Endothelial cell (in vitro differentiated cells): ENCODE data around the gene WASF2. TPM values are rescaled to one million over a fixed set of nuclear protein-coding genes. Genes with fewer than 3 reads are reported as not detected.

Experiments
- DNase-seq: peaks from one replicate; pipeline ENCODE4 v3.0.0; 2021; ENCODE audit warnings: low spot score
- H3K27ac Mint-ChIP-seq: one replicate; pipeline ENCODE4 v1.8.0; 2021; ENCODE audit warnings: mixed read lengths, inconsistent platforms; ENCODE audit not compliant: unreplicated experiment
- H3K27me3 Mint-ChIP-seq: one replicate; pipeline ENCODE4 v1.8.0; 2021; ENCODE audit warnings: mild to moderate bottlenecking, moderate library complexity, mixed read lengths, inconsistent platforms; ENCODE audit not compliant: unreplicated experiment
- H3K36me3 Mint-ChIP-seq: one replicate; pipeline ENCODE4 v1.8.0; 2021; ENCODE audit warnings: mild to moderate bottlenecking, low read depth, mixed read lengths, inconsistent platforms; ENCODE audit not compliant: unreplicated experiment
- H3K4me1 Mint-ChIP-seq: one replicate; pipeline ENCODE4 v1.8.0; 2021; ENCODE audit warnings: mild to moderate bottlenecking, mixed read lengths, inconsistent platforms; ENCODE audit not compliant: unreplicated experiment
- H3K4me3 Mint-ChIP-seq: one replicate; pipeline ENCODE4 v1.8.0; 2021; ENCODE audit warnings: mild to moderate bottlenecking, mixed read lengths, inconsistent platforms; ENCODE audit not compliant: unreplicated experiment
- H3K9me3 Mint-ChIP-seq: one replicate; pipeline ENCODE4 v1.8.0; 2021; ENCODE audit warnings: mixed read lengths, inconsistent platforms; ENCODE audit not compliant: unreplicated experiment
- total RNA-seq: library from RNA; stranded (reverse); fragmentation: NEBNext Ultra II Directional; extraction: Animal tissue kit (Norgen Biotek cat#: 25700); gene quantifications from one replicate; pipeline ENCODE4 v1.2.1, GENCODE V29; 2021; ENCODE audit not compliant: unreplicated experiment
- TF ChIP-seq, protein P1 (sequence below): fragments of 200-600 bp; sonication (generic); IDR thresholded peaks from one replicate; pipeline ENCODE4 v1.5.0; 2021; ENCODE audit warnings: antibody characterized with exemption; ENCODE audit not compliant: unreplicated experiment

Gene WASF2
- total RNA-seq, 1 donor from 2014 or later: 272 TPM

DNA sequence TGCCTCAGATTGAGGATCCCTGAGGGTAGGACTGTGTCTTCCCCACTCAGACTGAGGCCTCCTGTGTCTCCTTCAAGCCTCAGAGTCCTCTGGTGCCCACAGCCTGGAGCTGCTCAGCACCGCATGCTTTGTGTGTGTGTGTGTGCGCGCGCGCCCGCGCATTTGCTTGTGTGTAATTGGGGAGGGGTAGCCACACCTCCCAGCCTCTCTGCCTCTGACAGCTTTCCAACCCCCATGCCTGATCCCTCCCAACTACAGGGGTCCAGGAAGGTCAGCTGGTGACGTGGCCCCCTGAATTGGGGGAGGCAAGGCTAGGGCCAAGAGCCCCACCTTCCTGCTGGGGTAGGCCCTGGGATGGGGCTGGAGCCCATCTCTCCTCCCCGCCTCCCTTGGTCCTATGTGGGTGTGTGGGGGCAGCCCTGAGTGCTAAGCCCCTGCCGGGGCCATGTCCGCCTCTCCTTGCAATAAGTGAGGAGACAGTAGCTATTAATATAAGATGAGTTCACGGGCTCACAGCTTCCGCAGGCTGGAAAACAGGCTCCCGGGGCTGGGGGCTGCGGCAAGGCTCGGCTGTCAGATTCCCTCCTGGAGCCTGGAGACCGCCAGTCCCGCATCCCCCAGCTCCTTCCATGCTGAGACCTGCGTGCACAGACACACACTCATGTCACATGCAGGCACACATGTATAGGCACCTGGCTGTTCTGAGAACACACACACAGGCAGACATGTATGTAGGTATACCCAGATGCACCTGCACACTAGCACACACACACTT is 90.5 kb downstream of the WASF2 start:
- Mint-ChIP-seq H3K4me1 (peaks cover 35% of the 10 kb centered on the region), H3K27ac (peak overlapping the region; percentile 64), H3K9me3 (no peaks in the 10 kb centered on the region), H3K4me3 (no peak overlapping the region), H3K27me3 (peaks cover 37% of the 10 kb centered on the region), H3K36me3 (peaks cover 13% of the 10 kb centered on the region)
- DNase-seq: no peak
- TF ChIP-seq, protein P1, sequence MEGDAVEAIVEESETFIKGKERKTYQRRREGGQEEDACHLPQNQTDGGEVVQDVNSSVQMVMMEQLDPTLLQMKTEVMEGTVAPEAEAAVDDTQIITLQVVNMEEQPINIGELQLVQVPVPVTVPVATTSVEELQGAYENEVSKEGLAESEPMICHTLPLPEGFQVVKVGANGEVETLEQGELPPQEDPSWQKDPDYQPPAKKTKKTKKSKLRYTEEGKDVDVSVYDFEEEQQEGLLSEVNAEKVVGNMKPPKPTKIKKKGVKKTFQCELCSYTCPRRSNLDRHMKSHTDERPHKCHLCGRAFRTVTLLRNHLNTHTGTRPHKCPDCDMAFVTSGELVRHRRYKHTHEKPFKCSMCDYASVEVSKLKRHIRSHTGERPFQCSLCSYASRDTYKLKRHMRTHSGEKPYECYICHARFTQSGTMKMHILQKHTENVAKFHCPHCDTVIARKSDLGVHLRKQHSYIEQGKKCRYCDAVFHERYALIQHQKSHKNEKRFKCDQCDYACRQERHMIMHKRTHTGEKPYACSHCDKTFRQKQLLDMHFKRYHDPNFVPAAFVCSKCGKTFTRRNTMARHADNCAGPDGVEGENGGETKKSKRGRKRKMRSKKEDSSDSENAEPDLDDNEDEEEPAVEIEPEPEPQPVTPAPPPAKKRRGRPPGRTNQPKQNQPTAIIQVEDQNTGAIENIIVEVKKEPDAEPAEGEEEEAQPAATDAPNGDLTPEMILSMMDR: no peak

DNA sequence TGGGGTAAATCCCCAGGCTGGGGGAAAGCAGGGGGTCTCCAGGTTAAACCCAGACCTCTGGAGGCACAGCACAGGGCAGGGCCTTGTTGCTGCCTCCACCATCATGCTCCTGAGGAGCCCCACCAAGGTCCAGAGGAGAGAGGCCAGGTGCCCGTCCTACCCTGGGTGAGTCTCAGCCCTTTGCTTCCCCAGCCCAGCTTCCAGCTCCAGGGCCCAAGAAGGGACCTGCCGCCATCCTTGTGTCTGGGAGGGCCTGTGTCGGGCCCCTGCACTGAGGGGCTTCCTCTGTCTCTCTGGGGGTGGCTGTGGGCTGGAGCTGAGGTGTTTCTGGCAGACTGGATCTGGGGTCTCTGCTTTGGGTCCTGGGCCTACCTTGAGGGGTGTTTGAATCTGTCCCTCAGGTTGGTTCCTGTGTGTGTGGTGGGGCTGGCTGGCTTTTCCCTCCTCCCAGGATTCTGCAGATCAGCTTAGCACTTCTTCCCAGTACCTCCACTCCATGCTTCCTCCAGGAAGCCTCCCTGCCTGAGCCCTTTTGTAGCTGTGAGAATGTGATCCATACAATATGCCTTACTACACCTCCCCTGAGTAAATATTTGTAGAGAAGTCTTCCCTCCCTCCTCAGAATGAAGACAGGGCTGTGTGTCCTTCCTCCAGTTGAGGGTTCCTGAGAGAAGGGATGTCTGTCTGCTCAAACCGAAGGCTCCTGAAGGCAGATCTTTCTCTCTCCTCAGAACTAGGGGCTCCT is 91.4 kb downstream of the WASF2 start:
- no peak for DNase-seq
- H3K9me3 Mint-ChIP-seq: no peaks in the 10 kb centered on the region
- H3K4me1 Mint-ChIP-seq: peaks cover 29% of the 10 kb centered on the region
- TF ChIP-seq, protein P1: no peak
- H3K4me3 Mint-ChIP-seq: no peak overlapping the region
- peaks cover 7% of the 10 kb centered on the region for H3K36me3 Mint-ChIP-seq
- H3K27ac Mint-ChIP-seq: peak overlapping the region; percentile 64
- H3K27me3 Mint-ChIP-seq: peaks cover 37% of the 10 kb centered on the region

DNA sequence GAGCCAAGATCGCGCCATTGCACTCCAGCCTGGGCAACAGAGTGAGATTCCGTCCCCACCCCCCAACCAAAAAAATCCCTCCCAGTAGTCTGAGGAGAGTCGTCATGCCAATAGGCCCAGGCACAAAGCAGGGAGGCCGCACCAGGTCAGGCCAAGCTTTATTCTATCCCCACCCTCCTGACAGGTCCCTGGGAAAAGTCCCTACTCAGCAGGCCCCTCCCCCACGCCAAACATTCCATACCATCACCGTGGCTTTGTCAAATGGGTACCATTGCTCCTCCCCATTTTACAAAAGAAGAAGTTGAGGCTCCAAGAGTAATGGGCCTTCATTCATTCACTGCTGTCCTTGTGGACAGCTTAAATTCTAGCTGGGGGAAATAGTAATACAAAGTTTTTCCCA is 92.2 kb downstream of the WASF2 start:
- Mint-ChIP-seq H3K27ac (no peak overlapping the region), H3K4me1 (peaks cover 27% of the 10 kb centered on the region), H3K4me3 (no peak overlapping the region), H3K9me3 (no peaks in the 10 kb centered on the region), H3K36me3 (peaks cover 7% of the 10 kb centered on the region), H3K27me3 (peaks cover 38% of the 10 kb centered on the region)
- DNase-seq: no peak
- TF ChIP-seq, protein P1: no peak

DNA sequence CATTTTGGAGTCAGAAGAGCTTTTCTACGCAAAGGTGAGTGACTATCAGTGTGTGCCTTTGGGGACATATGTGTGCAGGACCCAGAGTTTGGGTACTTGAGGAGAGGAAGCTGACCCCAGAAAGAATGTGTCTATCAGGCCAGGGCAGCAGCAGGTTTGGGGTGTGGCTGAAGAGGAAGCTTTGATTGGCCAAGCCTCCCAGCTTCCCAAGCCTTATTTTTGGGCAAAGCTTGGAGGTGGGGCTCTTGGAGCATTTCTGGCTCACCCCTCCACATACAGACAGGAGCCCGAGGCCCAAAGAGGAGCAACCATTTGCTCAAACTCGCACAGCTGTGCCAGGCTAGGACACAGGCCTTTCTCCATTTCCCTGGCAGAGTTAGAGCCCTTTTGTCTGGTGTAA is 92.9 kb downstream of the WASF2 start:
- no peaks in the 10 kb centered on the region for H3K9me3 Mint-ChIP-seq
- DNase-seq: no peak
- H3K36me3 Mint-ChIP-seq: peaks cover 7% of the 10 kb centered on the region
- TF ChIP-seq, protein P1: no peak
- H3K4me3 Mint-ChIP-seq: peak overlapping the region; percentile 25
- H3K27me3 Mint-ChIP-seq: peaks cover 33% of the 10 kb centered on the region
- H3K27ac Mint-ChIP-seq: peak overlapping the region; percentile 80
- H3K4me1 Mint-ChIP-seq: peaks cover 28% of the 10 kb centered on the region
